ENCODE measurements around the gene SAMD9.
"Not testable (repeated sequence)": the region's sequence is repeated elsewhere in the genome, so short reads cannot be mapped to it uniquely, and the experiment has no call there.

SAMD9 gene

DNA sequence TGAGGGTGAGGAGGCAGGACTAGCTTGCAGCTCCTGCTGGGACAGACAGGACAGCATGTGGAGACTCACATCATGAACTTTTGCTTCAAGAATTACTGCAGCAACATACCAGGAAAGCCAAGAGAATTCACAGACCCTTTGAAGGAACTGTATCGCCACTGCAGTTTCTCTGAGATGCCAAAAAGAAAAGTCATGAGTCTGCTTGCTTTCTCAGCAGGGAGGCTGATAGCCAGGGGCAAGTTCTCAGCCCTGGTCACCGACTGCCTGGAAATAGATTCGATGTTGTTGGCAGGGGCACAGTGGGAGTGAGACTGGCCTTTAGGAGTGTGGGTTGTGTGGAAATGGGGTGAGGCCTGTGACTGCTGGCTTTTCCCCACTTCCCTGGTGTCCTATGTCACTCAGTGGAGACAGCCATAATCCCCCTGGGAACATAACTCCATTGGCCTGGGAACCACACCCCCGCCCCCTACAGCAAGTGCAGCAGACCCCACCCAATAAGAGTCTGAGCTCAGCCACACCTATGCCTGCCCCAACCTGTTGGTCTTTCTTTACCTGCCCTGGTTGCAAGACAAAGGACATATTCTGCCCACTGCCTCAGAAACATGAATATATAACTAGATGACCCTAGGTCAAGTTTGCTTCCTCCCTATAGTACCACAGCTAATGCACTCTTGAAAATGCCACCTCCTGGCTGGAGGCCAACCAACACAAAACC lies 1.6 kb upstream of the SAMD9 start:
- DNase-seq (ENCODE audit: low spot score) = no peak
- TF ChIP-seq CTCF (IDR thresholded peaks at IDR 0.05; ENCODE audit: extremely low read depth, missing control alignments) = no peak

GRCh38 chr7:93117327-93117726 lies 452 bp downstream of the SAMD9 start:
- DNase-seq (ENCODE audit: low spot score) = no peak
- no peak for TF ChIP-seq CTCF (IDR thresholded peaks at IDR 0.05; ENCODE audit: extremely low read depth, missing control alignments)

GRCh38 chr7:93115796-93116195 lies 2.0 kb downstream of the SAMD9 start:
- DNase-seq (ENCODE audit: low spot score) = no peak
- TF ChIP-seq CTCF (IDR thresholded peaks at IDR 0.05; ENCODE audit: extremely low read depth, missing control alignments) = no peak

DNA sequence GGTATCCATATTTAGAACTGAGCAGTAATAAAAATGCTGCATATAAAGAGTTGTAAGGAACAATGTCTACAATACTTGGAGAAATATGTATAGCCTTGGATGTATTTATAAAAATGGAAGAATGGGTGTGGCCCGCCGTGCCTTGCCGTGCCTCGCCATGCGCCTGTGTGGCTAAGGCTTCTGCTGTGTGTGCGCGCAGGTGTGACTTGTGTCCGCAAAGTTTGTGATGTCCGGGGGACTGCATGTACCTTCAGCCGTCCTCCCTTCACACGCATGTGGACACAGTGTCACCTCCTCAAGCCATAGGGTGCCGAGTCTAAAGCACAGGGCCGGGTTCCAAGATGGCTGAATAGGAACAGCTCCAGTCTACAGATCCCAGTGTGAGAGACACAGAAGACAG lies 9.8 kb downstream of the SAMD9 start:
- no peak for TF ChIP-seq CTCF (IDR thresholded peaks at IDR 0.05; ENCODE audit: extremely low read depth, missing control alignments)
- DNase-seq (ENCODE audit: low spot score) = no peak

DNA sequence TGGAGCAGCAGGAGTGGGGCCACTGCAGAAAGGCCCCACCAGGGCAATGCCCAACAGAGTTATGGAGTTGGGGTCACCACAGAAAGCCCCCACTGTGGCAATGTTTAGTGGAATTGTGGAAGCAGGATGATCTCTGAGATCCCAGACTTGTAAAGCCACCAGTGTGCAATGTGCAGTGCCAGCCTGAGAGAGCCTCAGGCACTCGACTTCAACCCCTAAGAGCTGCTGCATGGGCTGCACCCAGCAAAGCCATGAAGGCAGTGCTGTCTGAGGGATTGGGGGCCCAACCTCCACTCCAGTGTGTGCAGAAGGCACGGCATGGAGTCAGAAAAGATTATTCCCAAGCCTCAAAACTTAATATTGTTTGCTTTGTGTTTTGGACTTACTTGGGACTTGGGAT lies 20.4 kb downstream of the SAMD9 start:
- no peak for TF ChIP-seq CTCF (IDR thresholded peaks at IDR 0.05; ENCODE audit: extremely low read depth, missing control alignments)

GRCh38 chr7:93092757-93093370 lies 24.9 kb downstream of the SAMD9 start:
- no peak for TF ChIP-seq CTCF (IDR thresholded peaks at IDR 0.05; ENCODE audit: extremely low read depth, missing control alignments)
- peak; percentile 18 for DNase-seq (ENCODE audit: low spot score)

More for the DNA sequence above, 20.4 kb downstream of the SAMD9 start:
- DNase-seq (ENCODE audit: low spot score) = no peak

DNA sequence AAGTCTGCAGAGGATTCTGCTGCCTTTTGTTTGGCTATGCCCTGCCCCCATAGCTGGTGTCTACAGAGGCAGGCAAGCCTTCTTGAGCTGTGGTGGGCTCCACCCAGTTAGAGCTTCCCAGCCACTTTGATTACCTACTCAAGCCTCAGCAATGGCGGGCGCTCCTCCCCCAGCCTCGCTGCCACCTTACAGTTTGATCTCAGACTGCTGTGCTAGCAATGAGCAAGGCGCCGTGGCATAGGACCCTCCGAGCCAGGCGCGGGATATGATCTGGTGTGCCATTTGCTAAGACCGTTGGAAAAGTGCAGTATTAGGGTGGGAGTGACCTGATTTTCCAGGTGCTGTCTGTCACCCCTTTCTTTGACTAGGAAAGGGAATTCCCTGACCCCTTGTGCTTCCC lies 44.4 kb downstream of the SAMD9 start:
- not testable (repeated sequence) for DNase-seq (ENCODE audit: low spot score)

DNA sequence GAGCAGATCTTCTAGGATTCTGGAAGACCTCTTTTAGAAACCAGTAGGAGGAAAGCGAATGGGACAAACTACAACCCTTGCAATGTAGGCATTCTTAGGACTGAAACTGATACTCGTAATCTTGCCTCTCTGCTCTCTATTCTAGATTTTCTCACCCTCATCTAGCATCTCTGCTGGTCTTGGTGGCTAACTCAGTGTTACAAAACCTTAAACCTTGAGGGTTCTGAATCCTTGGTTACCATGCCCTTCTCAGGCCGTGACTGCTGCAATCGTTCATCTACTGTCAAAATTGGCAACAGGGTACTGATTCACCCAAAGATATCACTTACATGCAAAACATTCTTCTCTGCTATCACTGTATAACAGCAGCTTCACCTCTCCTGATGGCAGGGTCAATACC lies 55.2 kb downstream of the SAMD9 start:
- no peak for TF ChIP-seq CTCF (IDR thresholded peaks at IDR 0.05; ENCODE audit: extremely low read depth, missing control alignments)
- no peak for DNase-seq (ENCODE audit: low spot score)
